ENCODE results near the gene EBF4.

DNA sequence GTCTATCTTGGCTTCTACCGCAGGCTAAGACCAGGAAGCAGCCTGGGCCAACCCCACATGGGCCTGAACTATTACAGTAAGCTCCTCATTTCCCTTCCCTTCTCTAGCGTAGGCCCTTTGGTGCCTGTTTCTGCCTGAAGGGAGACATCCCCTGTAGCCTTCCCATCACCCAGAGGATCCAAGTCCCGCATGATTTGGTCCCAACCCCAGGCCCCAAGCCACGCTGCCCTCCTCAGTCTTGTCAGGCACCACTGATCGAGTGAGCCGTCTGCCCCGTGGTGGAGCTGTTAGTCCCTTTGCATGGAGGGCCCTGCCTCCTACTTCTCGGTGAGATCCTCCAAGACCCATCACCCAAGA is 46.4 kb downstream of the EBF4 start:
- TF ChIP-seq POLR2A (IDR thresholded peaks at IDR 0.05) (no peak), CTCF (IDR thresholded peaks at IDR 0.05 in 4 of 5, conservative IDR thresholded peaks at IDR 0.05 in 1 of 5) (no peak)
